ENCODE measurements around the gene CCDC73.

CCDC73 gene

DNA sequence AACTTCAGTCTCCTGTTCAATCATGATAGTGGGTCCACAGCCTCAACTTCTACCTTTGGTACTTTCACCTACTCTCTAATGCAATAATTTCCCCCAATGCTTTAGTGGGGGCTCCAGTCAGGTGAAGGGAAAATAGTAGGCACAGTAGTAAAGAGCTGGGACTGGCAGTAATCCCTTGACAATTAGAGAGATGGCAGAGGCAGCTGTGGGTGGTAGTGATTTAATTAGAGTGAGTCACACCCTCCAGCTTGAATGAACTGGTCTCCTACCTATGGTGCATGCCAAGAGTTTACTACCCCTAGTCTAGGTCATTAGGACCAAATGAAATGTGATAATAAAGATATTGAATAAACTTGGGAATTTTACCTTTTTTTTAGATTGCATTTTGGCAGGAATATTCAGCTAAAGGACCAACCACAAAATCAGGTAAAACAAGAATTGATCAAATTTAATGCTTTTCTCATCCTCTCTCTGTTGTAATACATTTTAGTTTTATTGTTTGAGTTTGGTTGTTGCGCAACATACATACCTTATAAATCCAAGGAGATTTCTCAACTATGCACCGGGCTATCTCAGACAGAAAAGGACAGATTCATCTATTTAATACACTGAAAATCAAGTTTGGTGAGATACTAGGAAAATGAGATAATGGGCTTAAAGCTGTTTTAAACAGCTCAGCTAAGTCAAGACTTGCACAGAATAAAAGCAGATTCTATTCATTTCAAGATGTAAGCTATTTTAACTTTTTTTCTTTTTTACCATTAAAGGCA lies 44.2 kb upstream of the CCDC73 start:
- H2AFZ ChIP-seq (ENCODE audit: low read depth, low read length) = no peak overlapping the region
- H4K20me1 ChIP-seq (ENCODE audit: insufficient read depth, low read length) = no peaks in the 10 kb centered on the region
- no peaks in the 10 kb centered on the region for H3K9me3 ChIP-seq (ENCODE audit: insufficient read depth, low read length)
- H3K4me3 ChIP-seq (ENCODE audit: low read length) = no peak overlapping the region
- H3K27me3 ChIP-seq (ENCODE audit: low read depth, low read length) = no peaks in the 10 kb centered on the region
- no peaks in the 10 kb centered on the region for H3K36me3 ChIP-seq (replicated peaks; ENCODE audit: low read depth, low read length)
- no peak overlapping the region for H3K27ac ChIP-seq (ENCODE audit: low read length)
- TF ChIP-seq, protein P1, sequence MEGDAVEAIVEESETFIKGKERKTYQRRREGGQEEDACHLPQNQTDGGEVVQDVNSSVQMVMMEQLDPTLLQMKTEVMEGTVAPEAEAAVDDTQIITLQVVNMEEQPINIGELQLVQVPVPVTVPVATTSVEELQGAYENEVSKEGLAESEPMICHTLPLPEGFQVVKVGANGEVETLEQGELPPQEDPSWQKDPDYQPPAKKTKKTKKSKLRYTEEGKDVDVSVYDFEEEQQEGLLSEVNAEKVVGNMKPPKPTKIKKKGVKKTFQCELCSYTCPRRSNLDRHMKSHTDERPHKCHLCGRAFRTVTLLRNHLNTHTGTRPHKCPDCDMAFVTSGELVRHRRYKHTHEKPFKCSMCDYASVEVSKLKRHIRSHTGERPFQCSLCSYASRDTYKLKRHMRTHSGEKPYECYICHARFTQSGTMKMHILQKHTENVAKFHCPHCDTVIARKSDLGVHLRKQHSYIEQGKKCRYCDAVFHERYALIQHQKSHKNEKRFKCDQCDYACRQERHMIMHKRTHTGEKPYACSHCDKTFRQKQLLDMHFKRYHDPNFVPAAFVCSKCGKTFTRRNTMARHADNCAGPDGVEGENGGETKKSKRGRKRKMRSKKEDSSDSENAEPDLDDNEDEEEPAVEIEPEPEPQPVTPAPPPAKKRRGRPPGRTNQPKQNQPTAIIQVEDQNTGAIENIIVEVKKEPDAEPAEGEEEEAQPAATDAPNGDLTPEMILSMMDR (IDR thresholded peaks at IDR 0.05; ENCODE audit: low read depth, low read length) = no peak
- no peak for TF ChIP-seq EZH2phosphoT487 (IDR thresholded peaks at IDR 0.05; ENCODE audit: low read depth)
- no peaks in the 10 kb centered on the region for H3K4me1 ChIP-seq (ENCODE audit: low read length)
- no peaks in the 10 kb centered on the region for H3K79me2 ChIP-seq (ENCODE audit: low read length)
- no peak overlapping the region for H3K9ac ChIP-seq (ENCODE audit: low read length)
- H3K4me2 ChIP-seq (ENCODE audit: low read length) = no peak overlapping the region

GRCh38 chr11:32836946-32837345 lies 42.5 kb upstream of the CCDC73 start:
- no peaks in the 10 kb centered on the region for H4K20me1 ChIP-seq (ENCODE audit: insufficient read depth, low read length)
- H3K79me2 ChIP-seq (ENCODE audit: low read length) = no peaks in the 10 kb centered on the region
- no peak overlapping the region for H3K9ac ChIP-seq (ENCODE audit: low read length)
- no peak overlapping the region for H3K4me3 ChIP-seq (ENCODE audit: low read length)
- H3K27ac ChIP-seq (ENCODE audit: low read length) = no peak overlapping the region
- H2AFZ ChIP-seq (ENCODE audit: low read depth, low read length) = no peak overlapping the region
- no peaks in the 10 kb centered on the region for H3K27me3 ChIP-seq (ENCODE audit: low read depth, low read length)
- H3K36me3 ChIP-seq (replicated peaks; ENCODE audit: low read depth, low read length) = no peaks in the 10 kb centered on the region
- TF ChIP-seq EZH2phosphoT487 (IDR thresholded peaks at IDR 0.05; ENCODE audit: low read depth) = no peak
- TF ChIP-seq, protein P1 (IDR thresholded peaks at IDR 0.05; ENCODE audit: low read depth, low read length) = no peak
- no peaks in the 10 kb centered on the region for H3K4me1 ChIP-seq (ENCODE audit: low read length)
- no peak overlapping the region for H3K4me2 ChIP-seq (ENCODE audit: low read length)
- no peaks in the 10 kb centered on the region for H3K9me3 ChIP-seq (ENCODE audit: insufficient read depth, low read length)

DNA sequence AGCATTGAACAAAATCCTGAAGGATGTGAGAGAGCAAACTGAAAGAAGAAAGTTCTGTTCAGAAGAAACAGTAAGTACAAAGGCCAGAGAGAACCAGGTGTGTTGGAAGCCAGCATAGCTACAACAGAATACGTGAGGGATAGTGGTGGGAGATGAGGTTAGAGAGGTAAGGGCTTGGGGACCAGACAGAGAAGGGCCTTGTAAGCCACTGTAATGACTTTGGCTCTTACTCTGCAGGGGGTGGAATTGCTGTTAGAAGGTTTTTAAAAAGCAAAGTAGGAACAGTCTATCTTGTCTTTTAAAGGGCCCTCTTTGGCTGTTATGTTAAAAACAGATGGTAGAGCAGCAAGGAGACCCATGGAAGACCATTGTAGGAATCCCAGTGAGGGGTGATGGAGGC lies 39.5 kb upstream of the CCDC73 start:
- H2AFZ ChIP-seq (ENCODE audit: low read depth, low read length) = no peak overlapping the region
- H3K79me2 ChIP-seq (ENCODE audit: low read length) = no peaks in the 10 kb centered on the region
- no peak overlapping the region for H3K27ac ChIP-seq (ENCODE audit: low read length)
- no peaks in the 10 kb centered on the region for H4K20me1 ChIP-seq (ENCODE audit: insufficient read depth, low read length)
- peaks cover 5% of the 10 kb centered on the region for H3K4me1 ChIP-seq (ENCODE audit: low read length)
- H3K4me2 ChIP-seq (ENCODE audit: low read length) = no peak overlapping the region
- H3K9me3 ChIP-seq (ENCODE audit: insufficient read depth, low read length) = no peaks in the 10 kb centered on the region
- TF ChIP-seq, protein P1 (IDR thresholded peaks at IDR 0.05; ENCODE audit: low read depth, low read length) = no peak
- no peak for TF ChIP-seq EZH2phosphoT487 (IDR thresholded peaks at IDR 0.05; ENCODE audit: low read depth)
- no peaks in the 10 kb centered on the region for H3K36me3 ChIP-seq (replicated peaks; ENCODE audit: low read depth, low read length)
- no peak overlapping the region for H3K9ac ChIP-seq (ENCODE audit: low read length)
- H3K27me3 ChIP-seq (ENCODE audit: low read depth, low read length) = peaks cover 11% of the 10 kb centered on the region; the same call in 1 of the 2 replicates
- H3K4me3 ChIP-seq (ENCODE audit: low read length) = no peak overlapping the region

DNA sequence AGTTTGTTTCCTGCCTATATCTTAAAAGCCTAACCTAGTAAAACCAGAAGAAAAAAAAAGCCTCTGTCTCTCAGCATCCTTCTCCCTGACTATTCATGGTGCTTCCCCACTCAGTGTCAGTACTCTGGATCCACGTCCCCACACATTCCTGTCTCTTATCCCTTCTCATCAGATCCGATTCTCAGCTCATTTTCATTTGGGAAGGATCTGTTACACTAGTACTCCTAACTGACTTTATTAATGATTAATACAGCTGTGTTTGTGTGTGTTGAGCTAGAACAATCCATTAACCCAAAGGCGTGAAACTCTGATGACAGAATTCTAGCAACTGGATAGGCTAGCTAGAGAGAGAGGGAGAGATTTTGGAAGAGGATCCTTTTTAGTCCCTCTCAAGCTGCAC lies 36.8 kb upstream of the CCDC73 start:
- Histone ChIP-seq H3K36me3 (replicated peaks; ENCODE audit: low read depth, low read length) (no peaks in the 10 kb centered on the region), H2AFZ (ENCODE audit: low read depth, low read length) (no peak overlapping the region), H3K27ac (ENCODE audit: low read length) (no peak overlapping the region), H3K4me2 (ENCODE audit: low read length) (no peak overlapping the region), H3K4me1 (ENCODE audit: low read length) (peaks cover 7% of the 10 kb centered on the region), H3K9ac (ENCODE audit: low read length) (no peak overlapping the region), H3K79me2 (ENCODE audit: low read length) (no peaks in the 10 kb centered on the region), H3K4me3 (ENCODE audit: low read length) (no peak overlapping the region), H4K20me1 (ENCODE audit: insufficient read depth, low read length) (no peaks in the 10 kb centered on the region), H3K27me3 (ENCODE audit: low read depth, low read length) (peaks cover 11% of the 10 kb centered on the region; the same call in 1 of the 2 replicates), H3K9me3 (ENCODE audit: insufficient read depth, low read length) (no peaks in the 10 kb centered on the region)
- no peak for TF ChIP-seq EZH2phosphoT487 (IDR thresholded peaks at IDR 0.05; ENCODE audit: low read depth)
- TF ChIP-seq, protein P1 (IDR thresholded peaks at IDR 0.05; ENCODE audit: low read depth, low read length) = no peak
